LNCaP clone FGC (cell line): ENCODE data around the gene STK32B.

Experiments used
- DNase-seq: peaks from one replicate; pipeline ENCODE4 v3.0.0-alpha.2; 2011; ENCODE audit warnings: low read depth
- H3K4me3 ChIP-seq: 2 replicates; pipeline ENCODE4 v1.5.1; 2011; ENCODE audit warnings: mild to moderate bottlenecking, low read depth, low read length, control low read depth
- TF ChIP-seq, protein P1 (sequence below): IDR thresholded peaks from 2 replicates; pipeline ENCODE4 v1.5.1; 2012; ENCODE audit warnings: mild to moderate bottlenecking; ENCODE audit not compliant: control insufficient read depth, insufficient read depth; ENCODE audit errors: extremely low read depth

STK32B gene

DNA sequence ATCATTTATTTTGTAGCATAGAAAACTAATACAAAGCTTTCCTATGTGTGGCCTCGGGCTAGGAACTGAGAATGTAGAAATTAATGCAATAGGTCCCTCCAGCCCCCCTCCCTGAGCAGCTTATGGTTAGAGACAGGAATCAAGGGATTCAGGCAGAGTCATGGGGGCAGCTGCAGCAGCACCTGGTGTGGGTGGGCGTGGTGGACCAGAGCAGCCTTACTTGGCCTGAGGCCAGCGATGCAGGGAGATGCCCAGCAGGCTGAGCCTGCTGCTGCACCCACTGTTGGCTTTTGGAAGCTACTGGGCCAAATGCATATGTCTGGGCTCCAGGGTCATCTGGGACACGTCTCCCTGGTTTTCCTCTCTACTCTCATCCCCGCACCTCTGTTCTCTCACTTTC is 74.0 kb downstream of the STK32B start:
- TF ChIP-seq, protein P1, sequence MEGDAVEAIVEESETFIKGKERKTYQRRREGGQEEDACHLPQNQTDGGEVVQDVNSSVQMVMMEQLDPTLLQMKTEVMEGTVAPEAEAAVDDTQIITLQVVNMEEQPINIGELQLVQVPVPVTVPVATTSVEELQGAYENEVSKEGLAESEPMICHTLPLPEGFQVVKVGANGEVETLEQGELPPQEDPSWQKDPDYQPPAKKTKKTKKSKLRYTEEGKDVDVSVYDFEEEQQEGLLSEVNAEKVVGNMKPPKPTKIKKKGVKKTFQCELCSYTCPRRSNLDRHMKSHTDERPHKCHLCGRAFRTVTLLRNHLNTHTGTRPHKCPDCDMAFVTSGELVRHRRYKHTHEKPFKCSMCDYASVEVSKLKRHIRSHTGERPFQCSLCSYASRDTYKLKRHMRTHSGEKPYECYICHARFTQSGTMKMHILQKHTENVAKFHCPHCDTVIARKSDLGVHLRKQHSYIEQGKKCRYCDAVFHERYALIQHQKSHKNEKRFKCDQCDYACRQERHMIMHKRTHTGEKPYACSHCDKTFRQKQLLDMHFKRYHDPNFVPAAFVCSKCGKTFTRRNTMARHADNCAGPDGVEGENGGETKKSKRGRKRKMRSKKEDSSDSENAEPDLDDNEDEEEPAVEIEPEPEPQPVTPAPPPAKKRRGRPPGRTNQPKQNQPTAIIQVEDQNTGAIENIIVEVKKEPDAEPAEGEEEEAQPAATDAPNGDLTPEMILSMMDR: no peak
- DNase-seq: no peak
- no peak overlapping the region for H3K4me3 ChIP-seq

DNA sequence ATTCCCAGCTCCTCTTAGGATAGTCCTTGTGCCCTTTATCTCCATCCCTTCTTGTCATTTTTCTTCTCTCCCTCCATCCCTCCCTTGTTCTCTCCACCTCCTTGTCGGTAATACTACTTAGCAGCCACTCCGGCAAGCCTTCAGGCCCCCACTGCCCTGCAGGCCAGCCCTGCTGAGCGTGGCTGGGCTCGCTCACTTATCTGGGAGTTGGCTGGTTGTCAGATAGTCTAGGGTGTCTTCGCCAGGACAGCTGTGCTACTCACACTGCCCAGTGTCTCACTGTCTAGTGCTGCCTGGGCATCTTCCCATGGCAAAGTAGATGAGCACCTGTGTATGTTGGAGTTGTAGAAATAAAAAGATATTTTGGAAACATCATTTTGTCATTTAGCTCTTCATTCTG is 75.0 kb downstream of the STK32B start:
- no peak overlapping the region for H3K4me3 ChIP-seq
- no peak for DNase-seq
- TF ChIP-seq, protein P1: no peak

DNA sequence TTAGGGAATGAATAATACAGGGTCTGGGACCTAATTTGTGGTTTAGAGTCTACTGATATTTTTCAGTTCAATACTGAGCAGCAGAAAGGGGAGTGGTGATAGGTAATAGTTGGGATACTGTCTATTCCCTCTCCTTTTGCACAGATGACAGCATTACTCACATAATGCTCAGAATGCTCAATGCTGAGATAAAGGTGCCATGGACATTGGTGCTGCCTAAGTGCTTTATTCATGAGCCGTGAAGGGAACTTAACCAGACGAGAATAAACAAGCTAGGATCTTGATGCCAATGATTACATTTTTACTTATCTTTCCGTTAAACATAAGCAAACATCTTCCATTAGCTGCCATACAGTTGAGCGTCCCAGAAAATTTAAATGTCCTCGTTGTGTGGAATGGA is 75.6 kb downstream of the STK32B start:
- TF ChIP-seq, protein P1: no peak
- no peak overlapping the region for H3K4me3 ChIP-seq
- DNase-seq: no peak

DNA sequence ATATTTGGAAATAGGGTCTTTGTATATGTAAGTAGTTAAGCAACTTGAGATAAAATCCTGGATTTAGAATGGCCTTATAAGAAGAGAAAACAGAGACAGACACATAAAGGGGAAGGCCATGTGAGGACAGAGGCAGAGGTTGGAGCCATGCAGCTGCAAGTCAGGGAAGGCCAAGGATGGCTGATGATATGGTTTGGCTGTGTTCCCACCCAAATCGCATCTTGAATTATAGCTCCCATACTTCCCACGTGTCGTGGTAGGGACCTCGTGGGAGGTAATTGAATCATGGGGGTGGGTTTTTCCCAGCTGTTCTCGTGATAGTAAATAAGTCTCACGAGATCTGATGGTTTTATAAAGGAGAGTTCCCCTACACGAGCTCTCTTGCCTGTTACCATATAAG is 76.3 kb downstream of the STK32B start:
- DNase-seq: no peak
- TF ChIP-seq, protein P1: no peak
- H3K4me3 ChIP-seq: no peak overlapping the region

DNA sequence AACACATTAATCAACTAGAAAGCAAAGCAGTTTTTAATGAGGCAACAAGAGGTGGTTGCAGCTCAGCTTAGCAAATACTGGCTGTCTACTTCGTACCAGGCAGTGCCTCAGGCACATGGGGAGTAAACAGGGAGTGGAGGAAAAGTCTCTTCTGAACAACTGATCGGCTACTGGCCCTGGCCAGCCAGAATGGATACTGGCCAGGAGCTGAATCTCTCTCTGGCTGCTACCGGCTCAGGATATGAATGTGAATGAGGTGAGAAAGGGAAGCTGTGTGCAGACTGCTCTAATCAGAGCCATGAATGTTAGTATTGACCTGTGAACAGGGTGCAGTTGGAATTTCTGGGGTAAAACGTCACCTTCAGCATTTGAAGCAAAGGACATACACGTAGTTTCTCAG is 77.3 kb downstream of the STK32B start:
- no peak overlapping the region for H3K4me3 ChIP-seq
- no peak for DNase-seq
- TF ChIP-seq, protein P1: no peak

DNA sequence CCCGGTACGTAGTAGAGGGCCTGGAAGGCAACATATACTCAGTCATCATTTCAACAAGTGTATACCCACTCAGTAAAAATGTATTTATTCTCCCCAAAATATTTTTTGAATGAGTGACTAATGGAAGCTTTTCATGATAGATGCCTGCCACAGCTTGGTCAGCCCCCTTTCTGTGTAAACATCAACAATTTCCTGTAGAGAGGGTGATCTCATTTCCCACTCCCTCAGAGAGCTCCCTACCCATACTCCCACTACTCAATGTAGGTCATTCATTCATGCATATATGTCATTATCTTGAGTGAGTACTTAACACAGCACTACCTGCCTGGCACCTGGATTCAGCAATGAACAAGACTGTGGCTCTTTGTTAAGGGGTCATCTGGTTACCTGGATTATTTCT is 81.9 kb downstream of the STK32B start:
- H3K4me3 ChIP-seq: no peak overlapping the region
- TF ChIP-seq, protein P1: no peak
- DNase-seq: no peak

DNA sequence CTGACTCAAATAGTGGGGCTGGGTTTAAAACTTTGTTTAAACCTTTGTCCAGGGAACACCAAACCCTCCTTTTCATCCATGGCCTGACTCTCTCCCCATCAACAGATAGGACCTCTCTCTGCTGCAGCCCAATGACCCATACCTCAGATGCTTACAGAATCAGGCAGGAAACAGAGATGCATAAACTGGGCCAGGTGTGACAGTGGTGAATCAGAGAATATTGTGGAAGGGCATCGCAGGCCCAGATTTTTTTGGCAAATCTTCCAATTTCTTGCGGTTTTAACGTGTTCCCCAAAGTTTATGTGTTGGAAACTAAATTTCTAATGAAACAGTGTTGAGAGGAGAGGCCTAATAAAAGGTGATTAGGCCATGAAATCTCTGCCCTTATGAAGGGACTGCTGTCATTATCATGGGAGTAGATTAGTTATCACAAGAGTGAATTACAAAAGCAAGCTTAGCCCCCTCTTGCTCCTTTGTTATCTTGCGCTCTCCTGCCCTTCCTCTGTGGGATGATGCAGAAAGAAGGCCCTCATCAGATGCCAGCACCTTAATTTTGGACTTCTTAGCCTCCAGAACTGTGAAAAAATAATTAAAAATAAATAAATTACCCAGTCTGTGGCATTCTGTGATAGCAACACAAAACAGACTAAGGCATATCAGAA is 82.8 kb downstream of the STK32B start:
- no peak overlapping the region for H3K4me3 ChIP-seq
- TF ChIP-seq, protein P1: no peak
- no peak for DNase-seq
